Stomach (tissue), 4 donors: ENCODE data around the gene PON3.

Experiments
- EP300 ChIP-seq: sonication (generic); formaldehyde crosslinking; IDR thresholded peaks from one replicate; pipeline ENCODE4 v1.6.1; 2017; ENCODE audit warnings: antibody characterized with exemption
- POLR2A ChIP-seq, 4 donors: fragments of 450-650 bp; IDR thresholded peaks; one replicate each; pipeline ENCODE4 v1.6.1; 2016; ENCODE audit warnings: antibody characterized with exemption in 4 of 4, control low read depth in 2 of 4, mild to moderate bottlenecking in 1 of 4, moderate library complexity in 1 of 4
- TF ChIP-seq, protein P1 (sequence below), 7 experiments: fragments of 450-650 bp in 4 of 7; fragments of 200-600 bp in 3 of 7; sonication (generic) in 3 of 7; IDR thresholded peaks; one replicate each; pipeline ENCODE4 v1.5.1; 2016 to 2019; ENCODE audit warnings: antibody characterized with exemption in 7 of 7, control low read depth in 2 of 7, mild to moderate bottlenecking in 1 of 7

DNA sequence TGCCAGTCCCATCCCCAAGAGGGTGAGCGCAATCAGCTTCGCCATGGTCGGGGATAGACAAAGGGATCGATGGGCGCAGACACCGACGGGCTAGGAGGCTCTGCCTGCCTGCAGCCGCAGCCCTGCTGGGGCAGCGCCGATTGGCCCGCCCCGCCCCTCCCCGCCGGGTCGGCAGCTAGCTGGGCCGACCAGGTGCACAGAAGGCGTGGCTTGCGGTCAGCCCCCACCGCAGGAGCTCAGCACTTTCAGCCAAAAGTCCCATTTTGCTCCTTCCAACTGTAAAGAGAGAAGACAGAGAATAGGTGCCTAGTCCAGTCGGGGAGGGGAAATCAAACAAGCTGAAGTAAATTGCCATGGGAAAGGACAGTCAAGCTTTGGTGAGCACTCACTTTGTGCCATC is 71.7 kb downstream of the PON3 start, which contains the start of gene PON1:
- TF ChIP-seq, protein P1, sequence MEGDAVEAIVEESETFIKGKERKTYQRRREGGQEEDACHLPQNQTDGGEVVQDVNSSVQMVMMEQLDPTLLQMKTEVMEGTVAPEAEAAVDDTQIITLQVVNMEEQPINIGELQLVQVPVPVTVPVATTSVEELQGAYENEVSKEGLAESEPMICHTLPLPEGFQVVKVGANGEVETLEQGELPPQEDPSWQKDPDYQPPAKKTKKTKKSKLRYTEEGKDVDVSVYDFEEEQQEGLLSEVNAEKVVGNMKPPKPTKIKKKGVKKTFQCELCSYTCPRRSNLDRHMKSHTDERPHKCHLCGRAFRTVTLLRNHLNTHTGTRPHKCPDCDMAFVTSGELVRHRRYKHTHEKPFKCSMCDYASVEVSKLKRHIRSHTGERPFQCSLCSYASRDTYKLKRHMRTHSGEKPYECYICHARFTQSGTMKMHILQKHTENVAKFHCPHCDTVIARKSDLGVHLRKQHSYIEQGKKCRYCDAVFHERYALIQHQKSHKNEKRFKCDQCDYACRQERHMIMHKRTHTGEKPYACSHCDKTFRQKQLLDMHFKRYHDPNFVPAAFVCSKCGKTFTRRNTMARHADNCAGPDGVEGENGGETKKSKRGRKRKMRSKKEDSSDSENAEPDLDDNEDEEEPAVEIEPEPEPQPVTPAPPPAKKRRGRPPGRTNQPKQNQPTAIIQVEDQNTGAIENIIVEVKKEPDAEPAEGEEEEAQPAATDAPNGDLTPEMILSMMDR (IDR thresholded peaks at IDR 0.05), result no peak
- TF ChIP-seq POLR2A (IDR thresholded peaks at IDR 0.05) (no peak), EP300 (no peak)
